Midbrain (tissue), 1 donor: Measurements from ENCODE around the gene SLC17A9.

Experiments
- DNase-seq: peaks from one replicate; lab custom pipeline; 2025; lab: John Stamatoyannopoulos, UW

The SLC17A9 gene

DNA sequence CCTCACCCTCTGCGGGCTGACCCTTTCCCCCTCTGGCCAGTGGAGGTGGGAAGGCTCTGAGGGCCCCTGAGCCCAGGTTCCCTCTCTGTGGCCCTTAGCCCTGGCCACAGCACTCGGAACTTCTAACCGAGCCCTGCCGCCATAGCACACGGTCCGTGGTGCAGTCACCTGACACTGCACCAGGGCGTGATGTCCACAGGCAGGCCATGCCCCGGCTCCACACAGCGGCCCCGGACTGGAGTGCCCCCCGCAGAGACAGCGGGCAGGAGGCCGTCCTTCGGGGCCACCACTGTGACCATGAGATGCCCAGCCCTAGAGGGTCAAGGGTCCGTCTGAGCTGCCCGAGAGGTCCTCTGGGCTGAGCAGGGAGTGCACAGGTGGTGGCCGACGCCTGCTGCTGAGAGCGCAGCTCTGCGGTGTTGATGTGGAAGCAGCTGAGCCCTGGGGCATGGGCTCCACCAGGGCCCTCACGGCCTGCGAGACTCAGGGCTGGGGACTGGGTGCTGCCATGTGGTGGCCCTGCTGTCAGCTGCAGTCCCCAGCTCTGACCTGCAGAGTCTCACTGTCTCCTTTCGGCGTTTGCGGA is 65.4 kb downstream of the SLC17A9 start:
- DNase-seq: no peak
